DND-41 (cell line): ENCODE measurements around the gene KLF16.

Experiments
- CTCF ChIP-seq: IDR thresholded peaks from 2 replicates; pipeline ENCODE4 v1.5.1; 2012; ENCODE audit warnings: borderline replicate concordance, low read length, moderate library complexity, mild to moderate bottlenecking; ENCODE audit not compliant: poor library complexity, severe bottlenecking; ENCODE audit errors: extremely low read depth
- EZH2 ChIP-seq: IDR thresholded peaks from 3 replicates; pipeline ENCODE4 v1.6.1; 2012; ENCODE audit warnings: borderline replicate concordance, low read depth, mild to moderate bottlenecking, moderate library complexity, low read length, inconsistent platforms; ENCODE audit not compliant: severe bottlenecking

- no peak for TF ChIP-seq CTCF
- TF ChIP-seq EZH2: no peak
Measured at GRCh38 chr19:1807030-1807694, 56.2 kb downstream of the KLF16 start.
